GM19193 (cell line): ENCODE results near the gene CCDC57.

Experiments used
- POLR2A ChIP-seq: IDR thresholded peaks from 4 replicates; pipeline ENCODE4 v1.6.1; 2011; ENCODE audit not compliant: insufficient read depth, insufficient read length; ENCODE audit errors: extremely low read depth

Gene CCDC57

GRCh38 chr17:82127704-82128103 lies 84.9 kb downstream of the CCDC57 start:
- no peak for TF ChIP-seq POLR2A

- no peak for TF ChIP-seq POLR2A
Observed at GRCh38 chr17:82127315-82127595, 85.4 kb downstream of the CCDC57 start.

DNA sequence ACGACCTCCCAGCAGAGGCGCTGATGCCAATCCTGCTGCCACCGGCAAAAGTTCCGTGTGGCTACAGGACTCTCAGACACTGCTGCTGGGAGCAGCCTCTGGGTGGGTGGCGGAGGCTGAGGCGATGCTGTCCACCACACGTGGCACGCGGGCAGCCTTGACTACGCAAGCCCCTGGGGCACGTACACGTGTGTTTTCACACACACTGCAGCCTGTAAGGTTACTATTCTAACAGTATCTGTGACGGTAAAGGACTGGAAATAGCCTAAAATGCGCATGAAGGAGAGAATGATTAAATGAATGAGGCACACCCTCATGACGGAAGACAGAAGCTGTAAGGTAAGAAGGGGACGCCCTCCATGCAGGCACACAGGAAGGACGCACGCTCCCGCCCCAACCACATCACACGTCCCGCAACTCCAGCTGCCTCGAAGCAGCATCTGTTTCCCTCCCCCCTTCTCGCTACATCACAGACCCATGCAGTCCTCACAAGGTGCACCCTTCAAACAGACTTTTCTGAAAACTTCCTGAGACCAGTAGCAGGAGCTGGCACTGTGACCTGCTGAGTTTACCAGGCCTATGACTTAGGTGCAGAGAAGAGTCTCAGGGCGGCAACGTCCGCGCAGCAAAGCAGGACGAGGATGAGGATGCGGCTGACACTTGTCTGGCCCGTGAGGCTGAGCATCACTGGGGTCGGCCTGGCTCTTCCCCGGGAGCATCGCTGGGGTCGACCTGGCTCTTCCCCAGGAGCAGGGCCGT lies 85.9 kb downstream of the CCDC57 start:
- TF ChIP-seq POLR2A, result no peak

DNA sequence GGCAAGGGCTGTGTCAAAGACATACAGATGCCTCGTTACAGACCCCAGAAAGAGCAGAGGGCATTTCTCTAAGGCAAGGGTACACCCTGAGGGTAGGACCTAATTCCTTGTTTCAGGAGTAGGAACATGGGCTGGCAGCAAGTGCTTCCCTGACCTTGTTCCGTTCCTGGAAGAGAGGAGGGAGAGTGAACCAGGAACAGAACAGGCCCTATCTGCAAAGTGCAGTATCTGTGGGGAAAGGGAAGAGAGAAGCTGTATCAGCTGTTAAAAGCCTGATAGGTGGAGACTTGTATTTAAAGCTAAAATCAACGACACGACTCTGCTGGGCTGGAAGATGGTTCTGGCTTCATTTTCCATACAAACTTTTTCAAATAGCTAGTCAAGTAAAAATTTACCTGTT lies 88.5 kb downstream of the CCDC57 start:
- TF ChIP-seq POLR2A, result no peak

DNA sequence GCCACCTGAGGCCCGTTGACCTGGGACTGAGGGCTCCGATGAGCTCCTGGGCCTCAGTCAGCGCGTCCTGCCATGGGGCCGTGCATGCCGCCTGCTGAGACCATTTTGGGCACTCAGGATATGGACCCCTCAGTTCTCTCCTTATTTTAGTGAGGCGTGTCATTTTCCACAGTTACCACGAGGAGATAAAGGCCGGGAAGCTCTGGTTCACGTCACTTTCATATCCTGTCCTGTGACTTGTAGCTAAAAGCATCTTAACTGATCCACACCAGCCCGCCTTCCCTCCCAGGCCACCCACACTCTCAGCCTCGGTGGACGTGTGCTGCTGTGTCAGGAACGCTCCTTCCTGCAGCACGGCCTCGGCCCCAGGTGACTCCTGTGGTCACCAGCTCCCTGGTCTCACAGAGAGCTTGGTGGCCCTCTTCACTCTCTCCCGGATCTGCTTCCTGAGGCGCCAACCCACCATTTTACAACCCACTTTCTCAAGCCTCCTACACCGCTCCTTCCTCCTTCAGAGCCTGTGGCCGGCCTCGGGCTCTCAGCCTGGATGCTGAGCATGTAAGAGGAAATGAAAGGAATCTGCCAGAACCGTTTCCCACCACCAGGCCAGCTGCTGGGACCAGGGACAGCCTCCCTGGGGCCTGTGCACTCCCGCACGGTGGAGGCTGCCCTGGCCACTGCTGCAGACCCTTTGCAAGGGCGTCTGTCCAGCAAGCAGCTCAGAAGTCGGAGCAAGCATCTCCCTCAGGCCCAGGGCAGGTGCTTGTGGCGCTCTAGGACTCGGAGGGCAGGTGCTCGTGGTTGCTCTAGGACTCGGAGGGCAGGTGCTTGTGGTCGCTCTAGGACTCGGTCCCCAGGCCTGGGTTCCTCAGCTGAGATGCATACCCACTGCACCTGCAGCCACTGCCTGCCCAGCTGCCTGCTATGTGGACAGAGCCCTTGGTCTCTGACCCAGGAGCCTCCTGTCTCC lies 90.7 kb downstream of the CCDC57 start:
- TF ChIP-seq POLR2A, result no peak

GRCh38 chr17:82121246-82121645 lies 91.4 kb downstream of the CCDC57 start:
- TF ChIP-seq POLR2A, result no peak

GRCh38 chr17:82120148-82120547 lies 92.5 kb downstream of the CCDC57 start:
- no peak for TF ChIP-seq POLR2A

DNA sequence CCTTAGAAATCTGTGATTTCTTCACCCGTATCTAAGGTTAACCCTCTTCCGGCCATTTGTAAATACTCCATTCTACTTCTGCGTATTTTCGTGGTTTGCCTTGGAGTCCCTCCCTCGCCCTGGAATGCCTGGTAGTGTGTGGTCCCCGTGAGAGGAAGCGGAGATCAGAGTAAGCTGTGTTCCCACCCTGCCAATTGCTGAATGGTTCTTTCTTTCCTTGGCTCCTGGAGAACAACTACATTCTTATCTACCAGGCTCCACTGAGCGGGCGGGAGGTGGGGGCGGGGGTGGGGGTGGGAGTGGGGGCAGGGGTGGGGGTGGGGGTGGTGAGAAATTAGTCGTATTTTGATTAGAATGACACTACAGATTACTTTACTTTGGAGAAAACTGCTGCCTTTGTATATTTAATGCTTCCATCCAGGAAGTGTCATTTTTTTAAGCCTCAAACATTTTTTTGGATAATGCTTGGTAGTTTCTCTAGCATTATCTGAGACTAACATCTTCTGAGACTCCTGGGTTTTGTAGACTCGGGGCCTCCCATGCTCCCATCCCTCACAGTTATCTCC lies 93.7 kb downstream of the CCDC57 start:
- no peak for TF ChIP-seq POLR2A

DNA sequence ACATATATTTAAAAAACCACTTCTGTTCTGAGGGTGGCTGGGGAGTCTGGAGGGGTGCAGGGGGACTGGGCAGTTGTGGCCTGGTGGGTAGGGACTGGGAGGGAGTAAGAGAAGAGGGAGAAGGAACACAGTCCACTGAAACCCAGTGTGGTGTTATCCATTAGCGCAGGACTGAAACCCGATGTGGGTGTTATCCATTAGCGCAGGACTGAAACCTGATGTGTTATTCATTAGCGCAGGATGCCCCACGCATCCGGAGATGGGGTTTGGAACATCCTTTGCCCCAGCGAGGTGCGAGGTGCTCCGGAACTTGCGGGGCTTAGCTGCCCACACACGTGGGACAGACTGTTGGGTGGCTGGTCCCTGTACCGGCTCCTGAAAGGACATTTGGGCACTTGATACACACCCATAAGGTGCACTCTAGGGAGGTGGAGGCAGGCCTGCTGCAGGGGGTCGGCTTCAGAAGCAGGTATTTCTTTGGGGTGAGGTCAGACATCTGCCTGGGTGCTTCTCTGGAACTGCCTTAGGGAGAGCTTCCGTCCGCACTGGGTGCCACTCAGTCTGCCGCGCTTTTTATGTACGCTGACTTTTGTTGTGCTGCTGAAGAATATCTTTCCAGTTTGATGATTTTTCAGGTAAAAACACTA lies 94.4 kb downstream of the CCDC57 start:
- no peak for TF ChIP-seq POLR2A

GRCh38 chr17:82117139-82118090 lies 95.2 kb downstream of the CCDC57 start:
- no peak for TF ChIP-seq POLR2A

GRCh38 chr17:82116246-82116645 lies 96.4 kb downstream of the CCDC57 start:
- no peak for TF ChIP-seq POLR2A

- TF ChIP-seq POLR2A, result no peak
Observed at GRCh38 chr17:82114872-82115271, 97.8 kb downstream of the CCDC57 start.

- no peak for TF ChIP-seq POLR2A
Observed at GRCh38 chr17:82114447-82114846, 98.2 kb downstream of the CCDC57 start.

DNA sequence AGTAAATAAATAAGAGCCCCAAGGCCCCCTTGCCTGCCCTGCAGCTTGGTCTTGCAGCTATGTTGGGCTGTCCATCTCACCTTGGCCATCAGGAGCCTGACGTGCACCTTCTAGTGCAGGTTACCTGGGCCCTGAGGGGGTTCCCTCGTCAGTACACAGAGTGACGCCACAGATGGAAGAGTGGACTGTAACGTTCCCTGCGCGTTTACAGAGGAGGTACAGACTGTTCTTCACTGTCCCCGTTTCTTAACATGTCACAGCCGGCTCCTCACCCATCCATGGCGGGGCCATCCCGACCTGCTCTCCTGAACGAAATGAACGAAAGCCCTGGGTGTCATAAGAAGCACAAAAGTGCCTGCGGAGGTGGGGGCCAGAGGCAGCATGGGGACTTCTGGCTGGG lies 98.7 kb downstream of the CCDC57 start:
- no peak for TF ChIP-seq POLR2A
